Endothelial cell of umbilical vein (primary cell): ENCODE results near the gene FRYL. TPM values are rescaled to one million over a fixed set of nuclear protein-coding genes. Genes with fewer than 3 reads are reported as not detected.

Experiments
- BruUV-seq: library from RNA; stranded (reverse); fragments of 400-500 nt; replicated peaks from 2 replicates; lab custom pipeline; 2021; lab: Mats Ljungman, UMichigan
- CTCF ChIA-PET: fragments of 300-600, 350-600 bp; sonication (Branson Sonifier 250); formaldehyde crosslinking; loops from one replicate; lab custom pipeline; 2021; ENCODE audit warnings: antibody characterized with exemption, inconsistent platforms; lab: Charles Lee
- POLR2A ChIA-PET: fragments of 300-600, 350-600 bp; sonication (Branson Sonifier 250); formaldehyde crosslinking; loops from one replicate; lab custom pipeline; 2021; ENCODE audit warnings: antibody characterized with exemption, inconsistent platforms; lab: Charles Lee
- DNase-seq: peaks from one replicate; pipeline ENCODE4 v3.0.0-alpha.2; 2011; ENCODE audit warnings: low read depth, low spot score
- FAIRE-seq: peaks from 2 replicates; lab custom pipeline; 2011; peaks lifted over from hg19 to GRCh38; lab: Jason Lieb, UNC
- H2AFZ ChIP-seq: 2 replicates; pipeline ENCODE4 v1.6.0; 2012; ENCODE audit warnings: low read depth, low read length, control low read depth, inconsistent platforms
- H3K27ac ChIP-seq: 2 replicates; pipeline ENCODE4 v1.5.1; 2011; ENCODE audit warnings: low read depth, mild to moderate bottlenecking, control low read depth, low read length, moderate library complexity; ENCODE audit not compliant: insufficient read depth
- H3K27me3 ChIP-seq, 2 experiments: 2 replicates each; pipeline versions ENCODE4 v1.6.0 to v1.6.1; 2011; ENCODE audit warnings: low read length in 2 of 2, mixed read lengths in 1 of 2; ENCODE audit not compliant: control insufficient read depth in 2 of 2, insufficient read depth in 2 of 2
- H3K36me3 ChIP-seq, 2 experiments: 2 replicates in 1 of 2; 3 replicates in 1 of 2; pipeline ENCODE4 v1.5.1; 2011; ENCODE audit warnings: low read length in 2 of 2, mild to moderate bottlenecking in 1 of 2, moderate library complexity in 1 of 2; ENCODE audit not compliant: control insufficient read depth in 2 of 2, insufficient read depth in 2 of 2; ENCODE audit errors: extremely low read depth in 1 of 2
- H3K4me1 ChIP-seq: 3 replicates; pipeline ENCODE4 v1.5.1; 2011; ENCODE audit warnings: mild to moderate bottlenecking, low read length; ENCODE audit not compliant: control insufficient read depth, insufficient read depth; ENCODE audit errors: extremely low read depth
- H3K4me2 ChIP-seq: 2 replicates; pipeline ENCODE4 v1.6.1; 2011; ENCODE audit warnings: low read length, control low read depth, mixed read lengths; ENCODE audit not compliant: insufficient read depth
- H3K4me3 ChIP-seq, 3 experiments: fragments of 200-600 bp in 1 of 3; sonication (generic), shearing (Covaris generic) in 1 of 3; replicated peaks in 1 of 3; 2 replicates each; pipeline ENCODE4 v1.5.1; 2011 to 2016; ENCODE audit warnings: control low read depth in 3 of 3, low read length in 3 of 3, mild to moderate bottlenecking in 2 of 3, inconsistent platforms in 1 of 3, low read depth in 1 of 3, moderate library complexity in 1 of 3; ENCODE audit not compliant: insufficient read depth in 1 of 3
- H3K79me2 ChIP-seq: 2 replicates; pipeline ENCODE4 v1.6.0; 2012; ENCODE audit warnings: low read length, inconsistent platforms; ENCODE audit not compliant: control insufficient read depth, insufficient read depth
- H3K9ac ChIP-seq: replicated peaks from 2 replicates; pipeline ENCODE3; 2011; ENCODE audit warnings: low read length, control low read depth; ENCODE audit not compliant: insufficient read depth; ENCODE audit errors: extremely low read depth
- H3K9me1 ChIP-seq: replicated peaks from 3 replicates; pipeline ENCODE4 v1.6.0; 2011; ENCODE audit warnings: mild to moderate bottlenecking, low read length; ENCODE audit not compliant: control insufficient read depth, insufficient read depth; ENCODE audit errors: extremely low read depth
- H3K9me3 ChIP-seq: replicated peaks from 2 replicates; pipeline ENCODE4 v1.5.1; 2012; ENCODE audit warnings: low read length, inconsistent platforms; ENCODE audit not compliant: control insufficient read depth, insufficient read depth
- H4K20me1 ChIP-seq: replicated peaks from 2 replicates; pipeline ENCODE3; 2011; ENCODE audit warnings: mild to moderate bottlenecking, low read length; ENCODE audit not compliant: control insufficient read depth, insufficient read depth; ENCODE audit errors: extremely low read depth
- CTCF ChIP-seq, 2 donors: IDR thresholded peaks; 1 replicate in 1 of 2; 2 replicates in 1 of 2; pipeline ENCODE4 v1.5.1; 2011; ENCODE audit warnings: low read length in 2 of 2, mild to moderate bottlenecking in 2 of 2, moderate library complexity in 2 of 2, control low read depth in 1 of 2, inconsistent platforms in 1 of 2, low read depth in 1 of 2; ENCODE audit not compliant: insufficient read depth in 1 of 2; ENCODE audit errors: extremely low read depth in 1 of 2
- EZH2 ChIP-seq: IDR thresholded peaks from 2 replicates; pipeline ENCODE4 v1.6.1; 2012; ENCODE audit warnings: borderline replicate concordance, low read depth, mild to moderate bottlenecking, moderate library complexity, low read length, inconsistent platforms; ENCODE audit not compliant: severe bottlenecking
- FOS ChIP-seq: IDR thresholded peaks from 2 replicates; pipeline ENCODE4 v1.6.1; 2011; ENCODE audit warnings: mild to moderate bottlenecking, low read length, moderate library complexity, borderline replicate concordance; ENCODE audit not compliant: insufficient read depth
- GATA2 ChIP-seq: IDR thresholded peaks from 2 replicates; pipeline ENCODE4 v1.7.0; 2011; ENCODE audit warnings: low read depth, mild to moderate bottlenecking, moderate library complexity, mixed read lengths, low read length; ENCODE audit not compliant: insufficient read length, insufficient read depth
- JUN ChIP-seq: IDR thresholded peaks from 2 replicates; pipeline ENCODE4 v1.6.1; 2011; ENCODE audit warnings: borderline replicate concordance, low read depth; ENCODE audit not compliant: insufficient read length, insufficient read depth
- MAX ChIP-seq: IDR thresholded peaks from 2 replicates; pipeline ENCODE4 v1.6.1; 2011; ENCODE audit not compliant: insufficient read depth, insufficient read length
- MYC ChIP-seq: IDR thresholded peaks from one replicate; pipeline ENCODE4 v1.6.1; 2011; ENCODE audit warnings: mild to moderate bottlenecking, low read depth, low read length
- POLR2A ChIP-seq: IDR thresholded peaks from 2 replicates; pipeline ENCODE4 v1.6.1; 2012; ENCODE audit warnings: low read depth, mild to moderate bottlenecking, control low read depth, low read length
- POLR2AphosphoS5 ChIP-seq: IDR thresholded peaks from 2 replicates; pipeline ENCODE4 v1.6.1; 2012; ENCODE audit warnings: low read depth, mild to moderate bottlenecking, control low read depth, low read length, moderate library complexity; ENCODE audit not compliant: insufficient read depth
- dilution Hi-C: fragments of 300-500 bp; cut with MboI; formaldehyde crosslinking; loops from one replicate; pipeline ENCODE4 v1.15.0; 2019; ENCODE audit warnings: low sequenced_read_pairs; ENCODE audit not compliant: extremely low pct_ligation_motif_present
- intact Hi-C: fragments of 100-400 bp; cut with micrococcal nuclease; formaldehyde crosslinking; loops from one replicate; pipeline ENCODE4 v1.10.0; 2022
- polyA plus RNA-seq, 4 experiments: library from polyadenylated mRNA; depleted of rRNA in 3 of 4; stranded (reverse) in 3 of 4; unstranded in 1 of 4; fragments of >200 nt; gene quantifications; 2 replicates each; pipeline versions ENCODE4 v1.2.1 to v1.2.3, GENCODE V29; 2011 to 2012; ENCODE audit warnings: missing spikeins in 1 of 4
- total RNA-seq: library from RNA; stranded (reverse); gene quantifications from 2 replicates; pipeline ENCODE4 v1.2.3, GENCODE V29; 2021

The FRYL gene
- total and polyA plus RNA-seq, 2 donors (not counting 3 experiments of a cell fraction or from before 2014, with no cell fraction given), result 17.0 to 84.9 TPM

GRCh38 chr4:48543796-48544195 is 236.3 kb downstream of the FRYL start:
- H3K27me3 ChIP-seq, result no peaks in the 10 kb centered on the region
- FAIRE-seq (peak; percentile 63), DNase-seq (peak; percentile 21)
- no peak for TF ChIP-seq POLR2A
- TF ChIP-seq EZH2, result no peak
- TF ChIP-seq FOS, result peak; percentile 54
- no peak for TF ChIP-seq JUN
- ChIA-PET CTCF (interaction anchor here (1.5 kb wide), 1 partner anchor 35 kb away, joined by 4 read pairs; no protein-coding TSS in a partner anchor), POLR2A (no interaction called here)
- BruUV-seq, result no TSS peak
- dilution Hi-C loops, result no loop called here
- H4K20me1 ChIP-seq, result no peaks in the 10 kb centered on the region
- intact Hi-C loops, result loop anchor here (5.0 kb wide), 1 partner anchor 96 kb away; no protein-coding TSS in a partner anchor
- H3K4me3 ChIP-seq, result no peak overlapping the region
- no peaks in the 10 kb centered on the region for H3K9me1 ChIP-seq
- H3K4me2 ChIP-seq, result no peak overlapping the region
- peaks cover 5% of the 10 kb centered on the region for H3K4me1 ChIP-seq
- no peak overlapping the region for H2AFZ ChIP-seq
- peaks cover 15 to 21% of the 10 kb centered on the region in 2 experiments for H3K36me3 ChIP-seq
- H3K9ac ChIP-seq, result no peak overlapping the region
- H3K27ac ChIP-seq, result no peak overlapping the region
- no peaks in the 10 kb centered on the region for H3K9me3 ChIP-seq
- H3K79me2 ChIP-seq, result no peaks in the 10 kb centered on the region

- Histone ChIP-seq H3K9ac (no peak overlapping the region), H3K4me1 (peaks cover 5% of the 10 kb centered on the region), H3K9me1 (no peaks in the 10 kb centered on the region), H3K27ac (no peak overlapping the region), H3K4me2 (no peak overlapping the region), H4K20me1 (no peaks in the 10 kb centered on the region), H3K79me2 (no peaks in the 10 kb centered on the region), H3K4me3 (no peak overlapping the region), H2AFZ (no peak overlapping the region), H3K36me3 (peaks cover 13 to 21% of the 10 kb centered on the region in 2 experiments), H3K9me3 (no peaks in the 10 kb centered on the region), H3K27me3 (no peaks in the 10 kb centered on the region)
- dilution Hi-C loops (no loop called here), intact Hi-C loops (loop anchor here (5.0 kb wide), 1 partner anchor 96 kb away; no protein-coding TSS in a partner anchor)
- DNase-seq (no peak), FAIRE-seq (no peak)
- CTCF ChIA-PET, result interaction anchor here (1.5 kb wide), 1 partner anchor 36 kb away, joined by 4 read pairs; no protein-coding TSS in a partner anchor
- BruUV-seq, result no TSS peak
- no peak for TF ChIP-seq MYC
- no peak for TF ChIP-seq POLR2A
- no peak for TF ChIP-seq CTCF (IDR thresholded peaks at IDR 0.05; ENCODE audit: extremely low read depth in 1 of 2, insufficient read depth in 1 of 2, low read depth in 1 of 2, low read length in 2 of 2)
- TF ChIP-seq FOS, result no peak
- no peak for TF ChIP-seq GATA2
- TF ChIP-seq JUN, result no peak
- TF ChIP-seq EZH2, result no peak
- TF ChIP-seq POLR2AphosphoS5, result no peak
- no peak for TF ChIP-seq MAX
- POLR2A ChIA-PET, result no interaction called here
These were observed 237.2 kb downstream of the FRYL start for GRCh38 chr4:48542888-48543287.
